Measurements from ENCODE around the gene ZCCHC7. TPM values are rescaled to one million over a fixed set of nuclear protein-coding genes. Genes with fewer than 3 reads are reported as not detected.

The ZCCHC7 gene
- total and polyA plus RNA-seq, 9 donors = 15.8 to 37.4 (median 28.4) TPM

DNA sequence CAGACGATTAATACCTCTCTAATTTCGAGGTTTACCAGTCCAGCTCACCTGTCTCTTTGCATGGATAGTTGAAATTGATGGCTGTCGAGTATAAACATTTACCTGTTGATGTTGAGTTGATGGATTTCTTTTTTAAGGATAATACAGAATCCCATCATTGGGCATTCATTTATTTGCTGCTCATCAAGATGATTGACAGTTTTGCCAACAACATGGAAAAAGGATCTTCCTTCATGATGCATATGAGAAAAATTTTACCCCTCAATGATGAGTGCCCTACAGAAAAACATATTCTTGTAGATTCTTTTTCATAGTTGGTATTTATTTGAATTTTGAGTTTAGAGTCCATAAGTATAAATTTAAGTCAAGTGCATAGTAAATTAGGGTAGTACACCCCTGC lies 59.2 kb downstream of the ZCCHC7 start:
- intact Hi-C loops (cut with DNase I) = no loop called here
- H3K9me3 ChIP-seq = no peaks in the 10 kb centered on the region
- no peak for TF ChIP-seq POLR2A (IDR thresholded peaks at IDR 0.05)
- TF ChIP-seq EP300 (IDR thresholded peaks at IDR 0.05) = no peak
- TF ChIP-seq, protein P1, sequence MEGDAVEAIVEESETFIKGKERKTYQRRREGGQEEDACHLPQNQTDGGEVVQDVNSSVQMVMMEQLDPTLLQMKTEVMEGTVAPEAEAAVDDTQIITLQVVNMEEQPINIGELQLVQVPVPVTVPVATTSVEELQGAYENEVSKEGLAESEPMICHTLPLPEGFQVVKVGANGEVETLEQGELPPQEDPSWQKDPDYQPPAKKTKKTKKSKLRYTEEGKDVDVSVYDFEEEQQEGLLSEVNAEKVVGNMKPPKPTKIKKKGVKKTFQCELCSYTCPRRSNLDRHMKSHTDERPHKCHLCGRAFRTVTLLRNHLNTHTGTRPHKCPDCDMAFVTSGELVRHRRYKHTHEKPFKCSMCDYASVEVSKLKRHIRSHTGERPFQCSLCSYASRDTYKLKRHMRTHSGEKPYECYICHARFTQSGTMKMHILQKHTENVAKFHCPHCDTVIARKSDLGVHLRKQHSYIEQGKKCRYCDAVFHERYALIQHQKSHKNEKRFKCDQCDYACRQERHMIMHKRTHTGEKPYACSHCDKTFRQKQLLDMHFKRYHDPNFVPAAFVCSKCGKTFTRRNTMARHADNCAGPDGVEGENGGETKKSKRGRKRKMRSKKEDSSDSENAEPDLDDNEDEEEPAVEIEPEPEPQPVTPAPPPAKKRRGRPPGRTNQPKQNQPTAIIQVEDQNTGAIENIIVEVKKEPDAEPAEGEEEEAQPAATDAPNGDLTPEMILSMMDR (IDR thresholded peaks at IDR 0.05) = no peak
- no peak overlapping the region for H3K4me3 ChIP-seq
- no peak for DNase-seq
- H3K36me3 ChIP-seq = no peaks in the 10 kb centered on the region
- no peaks in the 10 kb centered on the region for H3K27me3 ChIP-seq
- H3K4me1 ChIP-seq (ENCODE audit: insufficient read depth) = no peaks in the 10 kb centered on the region
- no peak overlapping the region for H3K27ac ChIP-seq
- WGBS, 3 donors = 74 to 89% (median 86%) methylated on average over 3 of the region's 3 CpGs

DNA sequence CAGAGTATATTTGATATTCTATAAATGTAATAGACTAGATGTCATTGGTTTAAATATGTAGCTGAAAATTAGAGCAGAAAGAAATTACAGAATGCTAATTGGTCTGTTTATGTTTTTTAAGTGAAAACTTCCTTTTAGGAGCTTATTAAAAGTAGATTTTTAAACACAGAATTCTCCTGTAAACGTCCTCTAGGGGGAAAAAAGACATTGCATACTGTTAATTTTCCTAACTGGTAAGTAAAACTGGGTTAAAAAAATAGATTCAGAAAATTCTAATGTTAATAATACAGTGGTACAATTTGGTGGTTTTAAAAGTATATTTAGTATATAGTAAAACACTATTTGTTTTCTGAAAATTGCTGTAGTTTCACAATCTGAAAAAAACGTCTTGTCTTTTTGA lies 59.8 kb downstream of the ZCCHC7 start:
- Histone ChIP-seq H3K9me3 (no peaks in the 10 kb centered on the region), H3K36me3 (no peaks in the 10 kb centered on the region), H3K27me3 (no peaks in the 10 kb centered on the region), H3K4me1 (ENCODE audit: insufficient read depth) (no peaks in the 10 kb centered on the region), H3K27ac (no peak overlapping the region), H3K4me3 (no peak overlapping the region)
- intact Hi-C loops (cut with DNase I) = no loop called here
- no peak for DNase-seq
- no peak for TF ChIP-seq POLR2A (IDR thresholded peaks at IDR 0.05)
- TF ChIP-seq, protein P1 (IDR thresholded peaks at IDR 0.05) = no peak
- no peak for TF ChIP-seq EP300 (IDR thresholded peaks at IDR 0.05)
- WGBS, 3 donors = 49 to 64% (median 63%) methylated on average over 2 of the region's 2 CpGs

DNA sequence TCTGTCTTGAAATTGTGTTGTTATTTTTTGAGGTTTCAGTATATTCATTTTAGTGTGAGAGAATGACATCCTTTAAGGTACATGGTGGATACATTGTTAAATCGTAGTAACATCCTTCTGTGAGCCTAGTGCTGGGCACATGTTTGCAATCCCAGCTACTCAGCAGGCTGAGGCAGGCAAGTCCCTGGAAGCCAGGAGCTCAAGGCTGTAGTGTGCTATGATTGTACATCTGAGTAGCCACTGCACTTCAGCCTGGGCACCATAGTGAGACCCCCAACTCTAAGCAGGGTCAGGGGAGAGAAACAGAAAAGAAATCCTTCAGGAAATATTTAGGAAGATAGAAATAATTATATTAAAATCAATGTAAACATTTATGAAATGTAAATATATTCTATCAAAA lies 62.3 kb downstream of the ZCCHC7 start:
- no peaks in the 10 kb centered on the region for H3K4me1 ChIP-seq (ENCODE audit: insufficient read depth)
- TF ChIP-seq POLR2A (IDR thresholded peaks at IDR 0.05) (no peak), EP300 (IDR thresholded peaks at IDR 0.05) (no peak)
- TF ChIP-seq, protein P1 (IDR thresholded peaks at IDR 0.05) = no peak
- H3K27me3 ChIP-seq = no peaks in the 10 kb centered on the region
- WGBS, 3 donors = 93 to 100% (median 94%) methylated on average over 1 of the region's 1 CpG
- H3K36me3 ChIP-seq = no peaks in the 10 kb centered on the region
- no peaks in the 10 kb centered on the region for H3K9me3 ChIP-seq
- H3K4me3 ChIP-seq = no peak overlapping the region
- DNase-seq = no peak
- H3K27ac ChIP-seq = no peak overlapping the region
- intact Hi-C loops (cut with DNase I) = no loop called here

DNA sequence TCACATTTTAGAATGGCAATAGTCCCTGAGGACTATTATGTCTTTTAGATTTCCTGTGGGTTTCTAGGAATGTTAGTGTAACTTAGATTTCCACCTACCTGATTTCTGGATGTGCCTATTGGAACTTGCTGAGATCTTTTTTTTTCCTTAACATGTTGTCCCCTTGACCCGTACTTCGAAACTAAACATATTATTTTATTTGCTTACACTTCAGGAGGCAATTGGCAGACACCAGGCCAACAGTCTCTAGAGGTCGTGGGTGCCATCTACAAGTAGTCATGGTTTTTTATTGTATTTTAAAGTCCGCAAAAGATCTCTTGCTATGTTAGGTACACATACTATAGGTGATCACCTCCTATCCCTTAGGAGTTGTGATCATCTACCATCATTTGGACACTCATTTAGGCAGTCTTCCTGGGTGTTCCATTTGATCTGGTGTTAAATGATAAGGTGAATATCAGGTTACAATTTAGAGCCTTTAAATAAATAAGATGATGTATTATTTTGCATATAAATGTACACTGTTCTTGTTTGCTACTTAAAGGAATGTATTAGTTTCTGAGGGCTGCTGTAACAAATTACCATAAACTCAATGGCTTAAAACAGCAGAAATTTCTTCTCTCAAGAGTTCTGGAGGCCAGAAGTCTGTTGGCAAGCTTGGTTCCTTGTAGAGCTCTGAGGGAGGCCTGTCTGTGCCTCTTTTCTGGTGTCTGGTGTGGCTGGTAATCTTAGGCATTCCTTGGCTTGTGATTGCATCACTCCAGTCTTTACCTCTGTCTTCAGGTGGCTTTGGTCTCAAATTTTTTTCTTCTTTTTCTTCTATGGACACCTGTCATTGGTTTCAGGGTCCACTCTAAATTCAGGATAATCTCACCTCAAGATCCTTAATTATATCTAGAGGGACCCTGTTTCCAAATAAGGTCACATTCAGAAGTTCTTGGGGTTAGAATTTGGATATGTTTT lies 64.8 kb downstream of the ZCCHC7 start:
- DNase-seq = no peak
- Histone ChIP-seq H3K27ac (no peak overlapping the region), H3K27me3 (no peaks in the 10 kb centered on the region), H3K4me3 (no peak overlapping the region), H3K9me3 (no peaks in the 10 kb centered on the region), H3K4me1 (ENCODE audit: insufficient read depth) (no peaks in the 10 kb centered on the region), H3K36me3 (no peaks in the 10 kb centered on the region)
- WGBS, 3 donors = 95 to 96% (median 96%) methylated on average over 4 of the region's 4 CpGs
- TF ChIP-seq, protein P1 (IDR thresholded peaks at IDR 0.05) = no peak
- no peak for TF ChIP-seq POLR2A (IDR thresholded peaks at IDR 0.05)
- no peak for TF ChIP-seq EP300 (IDR thresholded peaks at IDR 0.05)
- intact Hi-C loops (cut with DNase I) = no loop called here
